NB4 (cell line): ENCODE results near the gene WDR70.
"Not testable (repeated sequence)": the region's sequence is repeated elsewhere in the genome, so short reads cannot be mapped to it uniquely, and the experiment has no call there.

Source experiments
- DNase-seq: peaks from one replicate; pipeline ENCODE4 v3.0.0; 2010; ENCODE audit warnings: low read depth
- H3K4me3 ChIP-seq: one replicate; pipeline ENCODE4 v1.5.1; 2011; ENCODE audit warnings: mild to moderate bottlenecking, low read depth, low read length, moderate library complexity
- CTCF ChIP-seq: IDR thresholded peaks from one replicate; pipeline ENCODE4 v1.5.1; 2012; ENCODE audit warnings: low read depth, low read length
- MAX ChIP-seq: IDR thresholded peaks from 2 replicates; pipeline ENCODE4 v1.6.1; 2011; ENCODE audit warnings: low read depth, low read length
- MYC ChIP-seq: IDR thresholded peaks from 2 replicates; pipeline ENCODE4 v1.6.1; 2011; ENCODE audit warnings: low read depth, low read length
- POLR2A ChIP-seq: IDR thresholded peaks from 2 replicates; pipeline ENCODE4 v1.6.1; 2011; ENCODE audit warnings: mild to moderate bottlenecking; ENCODE audit not compliant: insufficient read length; ENCODE audit errors: extremely low read depth

Gene WDR70

DNA sequence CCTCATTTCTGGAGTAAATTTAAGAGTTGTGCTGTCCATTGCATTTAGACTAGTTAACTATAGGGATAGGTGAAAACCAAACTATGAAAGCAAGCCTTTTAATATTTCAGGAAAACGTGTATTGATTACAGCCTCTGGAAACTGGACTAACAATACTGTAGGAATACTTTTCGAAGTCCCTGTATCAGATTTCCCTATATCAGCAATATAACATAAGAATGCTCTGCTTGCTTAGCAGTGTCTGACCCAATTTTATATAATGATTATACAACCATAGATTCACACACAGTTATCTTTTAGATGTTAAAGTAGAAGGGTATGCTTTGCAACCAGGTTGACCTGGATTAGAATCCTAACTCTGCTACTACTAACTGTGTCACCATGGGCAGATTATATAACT is 203.1 kb downstream of the WDR70 start:
- no peak overlapping the region for H3K4me3 ChIP-seq
- DNase-seq = no peak
- TF ChIP-seq POLR2A = no peak
- no peak for TF ChIP-seq MAX
- no peak for TF ChIP-seq MYC
- no peak for TF ChIP-seq CTCF

GRCh38 chr5:37593292-37593691 is 214.2 kb downstream of the WDR70 start:
- not testable (repeated sequence) for H3K4me3 ChIP-seq, DNase-seq

GRCh38 chr5:37594864-37595263 is 215.7 kb downstream of the WDR70 start:
- DNase-seq = peak; percentile 28
- not testable (repeated sequence) for H3K4me3 ChIP-seq

DNA sequence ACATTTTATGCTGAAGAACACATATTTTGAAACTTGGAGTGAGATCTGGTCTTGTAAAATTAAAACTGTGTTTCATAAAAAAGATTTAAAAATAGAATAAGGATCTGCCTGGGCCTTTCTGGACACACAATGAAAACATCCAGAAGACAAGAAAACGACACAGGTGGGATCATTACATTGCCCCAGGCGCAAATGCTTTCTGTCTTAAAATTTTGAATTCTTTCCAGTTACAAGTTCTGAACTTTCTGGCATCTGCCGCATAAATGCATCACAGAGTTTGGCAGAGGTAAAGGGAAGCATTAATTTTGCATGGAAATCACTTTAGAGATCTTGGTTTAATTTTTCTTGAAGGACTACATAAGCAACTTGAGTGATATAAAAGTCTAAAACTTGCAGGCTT is 219.6 kb downstream of the WDR70 start:
- no peak for DNase-seq
- H3K4me3 ChIP-seq = no peak overlapping the region
- TF ChIP-seq CTCF = no peak
- TF ChIP-seq MAX = no peak

DNA sequence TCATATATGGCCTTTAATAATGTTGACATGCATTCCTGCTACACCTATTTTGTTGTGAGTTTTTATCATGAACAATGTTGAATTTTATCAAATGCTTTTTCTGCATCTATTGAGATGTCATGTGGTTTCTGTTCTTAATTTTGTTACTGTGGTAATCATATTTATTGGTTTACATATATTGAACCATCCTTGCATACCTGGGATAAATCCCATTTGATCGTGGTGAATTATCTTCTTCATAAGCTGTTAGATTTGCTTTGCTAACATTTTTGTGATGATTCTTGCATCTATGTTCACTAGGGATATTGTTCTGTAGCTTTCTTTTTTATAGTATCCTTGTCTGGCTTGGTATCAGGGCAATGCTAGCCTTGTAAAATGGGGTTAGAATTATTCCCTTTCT is 222.0 kb downstream of the WDR70 start:
- TF ChIP-seq MAX (no peak), POLR2A (no peak), MYC (no peak), CTCF (no peak)
- DNase-seq = no peak
- no peak overlapping the region for H3K4me3 ChIP-seq

GRCh38 chr5:37603072-37603471 is 224.0 kb downstream of the WDR70 start:
- no peak for TF ChIP-seq CTCF
- no peak for TF ChIP-seq POLR2A
- TF ChIP-seq MAX = no peak
- no peak for TF ChIP-seq MYC
- no peak for DNase-seq
- H3K4me3 ChIP-seq = no peak overlapping the region

DNA sequence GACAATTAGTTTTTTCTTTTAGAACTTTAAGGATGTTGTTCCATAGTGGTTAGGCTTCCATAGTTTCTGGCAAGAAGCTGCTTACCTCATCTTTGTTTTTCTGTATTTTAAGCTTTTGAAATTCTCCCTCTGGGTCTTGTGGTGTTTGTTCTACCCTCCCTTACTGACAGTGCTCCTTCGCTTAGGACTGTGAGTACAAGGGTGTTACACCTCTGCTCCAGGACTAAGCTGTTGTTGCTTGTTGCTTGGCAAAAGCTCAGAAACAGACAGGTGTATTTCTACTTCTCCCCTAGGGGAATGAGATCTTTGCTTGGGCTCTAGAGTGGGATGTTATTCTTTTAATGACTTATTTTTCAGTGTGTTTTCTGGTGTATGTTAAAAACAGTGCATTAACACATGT is 225.2 kb downstream of the WDR70 start:
- DNase-seq = no peak
- H3K4me3 ChIP-seq = no peak overlapping the region
- TF ChIP-seq CTCF = no peak
- TF ChIP-seq MAX = no peak
- no peak for TF ChIP-seq POLR2A
- no peak for TF ChIP-seq MYC
